ENCODE measurements around the gene ME3.

- no peak for TF ChIP-seq FOXP2 (optimal IDR thresholded peaks at IDR 0.05; ENCODE audit: borderline replicate concordance, extremely low read depth, extremely low read length, insufficient read depth)
- no peak for TF ChIP-seq POLR2AphosphoS5 (IDR thresholded peaks at IDR 0.05; ENCODE audit: low read depth, low read length)
- no peak for TF ChIP-seq TAF1 (IDR thresholded peaks at IDR 0.05; ENCODE audit: borderline replicate concordance, insufficient read depth, low read length)
Observed at GRCh38 chr11:86596861-86597586, 75.4 kb downstream of the ME3 start.

Measured in PFSK-1 (cell line).